Measurements from ENCODE around the gene MRPS27.

The MRPS27 gene

DNA sequence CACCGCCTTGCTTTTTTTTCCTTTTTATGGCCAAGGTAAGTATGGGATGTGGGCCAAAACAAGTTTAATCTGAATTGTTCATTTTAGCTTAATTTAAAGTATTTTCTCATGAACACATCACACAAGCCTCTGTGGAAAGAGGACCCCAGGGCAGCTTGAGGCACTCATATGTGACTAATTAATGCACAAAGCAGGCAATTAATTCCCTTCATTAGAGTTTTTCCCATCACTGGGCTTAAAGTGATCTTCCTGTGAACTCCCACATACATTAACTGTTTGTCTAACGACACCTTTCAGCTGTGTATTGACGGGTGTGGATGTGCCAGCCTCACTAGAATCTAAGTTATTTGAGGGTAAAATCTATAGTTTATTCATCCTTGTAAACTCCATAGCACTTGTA lies 103.3 kb downstream of the MRPS27 start:
- no peak overlapping the region for H3K4me3 ChIP-seq (ENCODE audit: control insufficient read depth, low read depth, low read length)
- no peak for DNase-seq (ENCODE audit: low read depth)
- TF ChIP-seq, protein P1, sequence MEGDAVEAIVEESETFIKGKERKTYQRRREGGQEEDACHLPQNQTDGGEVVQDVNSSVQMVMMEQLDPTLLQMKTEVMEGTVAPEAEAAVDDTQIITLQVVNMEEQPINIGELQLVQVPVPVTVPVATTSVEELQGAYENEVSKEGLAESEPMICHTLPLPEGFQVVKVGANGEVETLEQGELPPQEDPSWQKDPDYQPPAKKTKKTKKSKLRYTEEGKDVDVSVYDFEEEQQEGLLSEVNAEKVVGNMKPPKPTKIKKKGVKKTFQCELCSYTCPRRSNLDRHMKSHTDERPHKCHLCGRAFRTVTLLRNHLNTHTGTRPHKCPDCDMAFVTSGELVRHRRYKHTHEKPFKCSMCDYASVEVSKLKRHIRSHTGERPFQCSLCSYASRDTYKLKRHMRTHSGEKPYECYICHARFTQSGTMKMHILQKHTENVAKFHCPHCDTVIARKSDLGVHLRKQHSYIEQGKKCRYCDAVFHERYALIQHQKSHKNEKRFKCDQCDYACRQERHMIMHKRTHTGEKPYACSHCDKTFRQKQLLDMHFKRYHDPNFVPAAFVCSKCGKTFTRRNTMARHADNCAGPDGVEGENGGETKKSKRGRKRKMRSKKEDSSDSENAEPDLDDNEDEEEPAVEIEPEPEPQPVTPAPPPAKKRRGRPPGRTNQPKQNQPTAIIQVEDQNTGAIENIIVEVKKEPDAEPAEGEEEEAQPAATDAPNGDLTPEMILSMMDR (conservative IDR thresholded peaks at IDR 0.05; ENCODE audit: control insufficient read depth, insufficient read depth, low read depth, low read length), result no peak

DNA sequence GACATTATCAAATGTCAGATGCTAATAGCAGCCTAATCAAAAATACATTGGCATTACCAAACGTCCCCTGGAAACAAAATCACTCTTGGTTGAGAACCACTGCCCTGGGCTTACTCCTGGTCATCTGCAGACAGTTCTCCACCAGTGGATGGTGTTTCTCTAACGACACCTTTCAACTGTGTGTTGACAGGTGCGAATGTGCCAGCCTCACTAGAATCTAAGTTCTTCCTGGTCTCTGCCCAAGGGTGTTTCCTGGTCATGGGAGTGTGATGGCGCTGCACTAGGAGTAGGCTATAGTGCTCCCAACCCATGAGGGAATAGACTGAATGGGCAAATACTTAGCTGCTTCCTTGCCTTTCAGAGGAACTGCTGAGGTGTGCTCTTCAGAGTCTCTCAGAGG lies 105.9 kb downstream of the MRPS27 start:
- no peak overlapping the region for H3K4me3 ChIP-seq (ENCODE audit: control insufficient read depth, low read depth, low read length)
- TF ChIP-seq, protein P1 (conservative IDR thresholded peaks at IDR 0.05; ENCODE audit: control insufficient read depth, insufficient read depth, low read depth, low read length), result no peak
- no peak for DNase-seq (ENCODE audit: low read depth)

DNA sequence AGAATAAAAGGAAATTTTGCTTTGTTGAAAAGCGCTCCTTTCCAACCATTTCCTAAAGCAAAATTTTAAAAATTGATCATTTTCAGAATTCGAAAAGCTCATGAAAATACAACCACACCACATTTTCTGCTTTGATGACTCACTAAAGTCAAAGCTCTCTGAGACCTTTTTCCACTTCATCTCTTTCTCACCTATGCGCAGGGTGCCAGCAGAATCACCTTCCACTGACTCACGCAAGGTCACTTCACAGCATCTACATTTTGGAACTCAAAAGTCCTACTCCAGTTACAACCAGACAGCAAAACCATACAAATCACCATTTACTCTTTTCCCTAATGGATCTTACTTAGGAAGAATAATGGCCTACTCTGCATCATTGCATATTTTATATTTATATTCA lies 106.6 kb downstream of the MRPS27 start:
- DNase-seq (ENCODE audit: low read depth), result no peak
- no peak overlapping the region for H3K4me3 ChIP-seq (ENCODE audit: control insufficient read depth, low read depth, low read length)
- TF ChIP-seq, protein P1 (conservative IDR thresholded peaks at IDR 0.05; ENCODE audit: control insufficient read depth, insufficient read depth, low read depth, low read length), result no peak

DNA sequence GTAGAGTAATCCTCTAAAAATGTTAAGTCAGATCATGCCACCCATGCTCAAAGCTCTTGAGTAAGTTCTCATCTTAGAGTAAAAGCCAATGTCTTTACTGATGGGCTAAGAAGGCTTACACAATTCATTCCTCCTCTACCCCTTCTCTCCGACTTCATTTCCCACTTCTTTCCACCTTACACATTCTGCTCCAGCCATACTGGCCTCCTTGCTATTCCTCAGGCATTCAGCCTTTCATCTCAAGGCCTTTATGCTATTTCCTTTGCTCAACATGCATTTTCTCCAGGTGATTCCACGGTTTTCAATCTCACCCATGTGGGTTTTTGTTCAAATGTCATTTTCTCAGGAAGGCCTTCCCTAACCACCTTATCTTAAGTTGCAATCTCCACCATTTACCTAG lies 107.9 kb downstream of the MRPS27 start:
- no peak overlapping the region for H3K4me3 ChIP-seq (ENCODE audit: control insufficient read depth, low read depth, low read length)
- TF ChIP-seq, protein P1 (conservative IDR thresholded peaks at IDR 0.05; ENCODE audit: control insufficient read depth, insufficient read depth, low read depth, low read length), result no peak
- DNase-seq (ENCODE audit: low read depth), result no peak

DNA sequence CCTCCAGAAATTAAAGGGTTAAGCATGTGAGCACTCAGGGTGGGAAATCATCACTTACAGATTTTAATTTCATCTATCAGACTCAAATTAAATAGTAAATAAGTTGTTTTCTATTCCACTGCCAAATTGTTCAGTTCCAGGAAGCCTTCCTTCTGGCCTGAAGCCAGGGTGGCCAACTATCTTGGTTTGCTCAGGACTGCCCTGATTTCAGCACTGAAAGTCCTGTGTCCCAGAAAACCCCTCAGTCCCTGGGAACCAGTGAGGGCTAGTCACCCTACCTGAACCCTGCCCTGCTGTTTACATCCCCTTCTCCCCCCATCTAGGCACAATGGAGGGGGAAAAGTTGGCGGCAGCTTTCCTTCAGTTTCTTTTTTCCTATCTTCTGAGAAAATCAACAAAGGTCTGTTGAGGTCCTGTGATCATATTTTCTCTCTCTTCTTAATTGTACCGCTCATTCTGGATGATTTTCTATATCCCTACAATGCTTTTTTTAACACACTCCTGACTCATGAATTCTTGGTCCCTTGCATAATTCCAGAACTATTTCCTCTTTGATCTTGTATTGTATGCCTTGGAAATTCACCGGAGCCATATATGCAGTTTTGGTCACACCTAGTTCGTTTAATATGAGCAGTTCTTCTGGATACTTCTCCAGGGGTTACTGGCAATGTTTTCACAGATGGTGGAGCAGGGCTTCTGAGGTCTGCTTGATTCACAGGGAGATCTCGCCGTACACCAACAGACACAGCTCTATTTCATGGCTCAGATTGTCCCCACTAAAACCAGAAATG lies 109.0 kb downstream of the MRPS27 start:
- TF ChIP-seq, protein P1 (conservative IDR thresholded peaks at IDR 0.05; ENCODE audit: control insufficient read depth, insufficient read depth, low read depth, low read length), result no peak
- no peak overlapping the region for H3K4me3 ChIP-seq (ENCODE audit: control insufficient read depth, low read depth, low read length)
- peak; percentile 88 for DNase-seq (ENCODE audit: low read depth)

DNA sequence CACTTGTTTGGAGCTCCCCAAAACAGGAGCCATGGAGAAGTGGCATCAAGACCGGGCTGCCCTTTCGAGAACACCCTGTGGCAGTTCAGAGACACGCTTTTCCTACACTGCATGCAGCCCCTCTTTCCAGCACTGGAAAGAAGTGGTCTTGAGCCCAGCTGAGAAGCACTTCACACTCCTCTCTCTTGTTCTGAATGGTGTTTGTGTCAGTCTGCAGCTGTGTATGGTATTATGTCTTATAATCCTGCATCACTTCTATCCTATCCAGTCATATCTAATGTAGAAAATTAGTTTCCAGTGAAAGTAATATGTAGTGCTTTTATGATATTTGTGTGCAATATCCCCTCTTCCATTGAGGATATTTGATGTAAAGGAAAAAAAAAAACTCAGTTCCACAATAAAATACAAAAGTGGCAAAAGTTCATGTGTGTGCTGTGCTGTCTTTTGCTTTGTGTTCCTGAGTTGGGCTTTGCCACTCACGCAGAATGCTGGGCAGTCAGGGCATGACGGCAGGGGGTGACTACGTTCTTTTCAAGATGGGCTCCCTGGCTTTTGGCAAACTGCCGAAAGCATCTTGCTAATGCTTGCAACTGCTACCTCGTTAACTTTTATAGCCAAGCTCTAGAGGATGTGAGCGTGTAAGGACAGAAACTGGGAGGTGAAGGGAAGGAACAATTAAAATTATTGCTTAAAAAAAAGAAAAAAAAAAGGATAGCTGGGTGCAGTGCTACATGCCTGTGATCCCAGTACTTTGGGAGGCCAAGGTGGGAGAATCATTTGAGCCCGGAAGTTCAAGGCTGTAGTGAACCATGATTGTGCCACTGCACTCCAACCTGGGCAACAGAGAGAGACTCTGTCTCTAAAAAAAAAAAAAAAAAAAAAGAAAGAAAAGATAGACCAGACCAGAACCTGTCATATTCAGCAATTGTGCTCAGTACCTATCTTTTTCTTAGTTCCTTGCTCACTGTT lies 110.6 kb downstream of the MRPS27 start:
- no peak overlapping the region for H3K4me3 ChIP-seq (ENCODE audit: control insufficient read depth, low read depth, low read length)
- no peak for DNase-seq (ENCODE audit: low read depth)
- TF ChIP-seq, protein P1 (conservative IDR thresholded peaks at IDR 0.05; ENCODE audit: control insufficient read depth, insufficient read depth, low read depth, low read length), result no peak
